ENCODE data around the gene KCTD16.

- no peak for TF ChIP-seq CTCF (IDR thresholded peaks at IDR 0.05; ENCODE audit: borderline replicate concordance, extremely low read depth, low read length, poor library complexity, severe bottlenecking)
- TF ChIP-seq EZH2 (IDR thresholded peaks at IDR 0.05; ENCODE audit: borderline replicate concordance, low read depth, low read length, severe bottlenecking) = no peak
Observed at GRCh38 chr5:144405991-144406390, 235.3 kb downstream of the KCTD16 start.
